Pancreas (tissue), 10 donors: ENCODE results near the gene ACOX1. TPM values are rescaled to one million over a fixed set of nuclear protein-coding genes. Genes with fewer than 3 reads are reported as not detected.

Source experiments
- ATAC-seq, 4 donors: fragments of 200-7000 bp; cut with Tn5 transposase; one replicate each; pipeline versions ENCODE4 v1.8.0 to v1.9.1; 2020; ENCODE audit warnings: mild to moderate bottlenecking in 4 of 4, moderate library complexity in 4 of 4
- DNase-seq, 6 donors: peaks; one replicate each; pipeline ENCODE4 v3.0.0-alpha.2; 2020
- FAIRE-seq: peaks from 2 replicates; lab custom pipeline; 2012; peaks lifted over from hg19 to GRCh38; lab: Jason Lieb, UNC
- H3K27ac ChIP-seq, 4 donors: fragments of 200-600 bp; sonication (generic); 1 replicate in 3 of 4; 2 replicates in 1 of 4; pipeline versions ENCODE4 v1.5.0 to v1.8.0; 2020
- H3K27me3 ChIP-seq, 4 donors: fragments of 200-600 bp; one replicate each; pipeline ENCODE4 v1.8.0; 2021
- H3K36me3 ChIP-seq, 3 donors: fragments of 200-600 bp; sonication (generic) in 1 of 3; one replicate each; pipeline versions ENCODE4 v1.5.0 to v1.8.0; 2020 to 2021
- H3K4me1 ChIP-seq, 3 donors: fragments of 200-600 bp; one replicate each; pipeline ENCODE4 v1.8.0; 2021
- H3K4me3 ChIP-seq, 4 donors: fragments of 200-600 bp; sonication (generic) in 2 of 4; one replicate each; pipeline versions ENCODE4 v1.5.0 to v1.8.0; 2020 to 2021
- H3K9me3 ChIP-seq, 4 donors: fragments of 200-600 bp; one replicate each; pipeline ENCODE4 v1.8.0; 2021
- CTCF ChIP-seq, 4 donors: fragments of 200-600 bp; sonication (generic) in 3 of 4; IDR thresholded peaks; one replicate each; pipeline versions ENCODE4 v1.5.0 to v1.8.0; 2021; ENCODE audit warnings: antibody characterized with exemption in 4 of 4
- WGBS, 2 donors: extraction: QIAGEN DNeasy Blood & Tissue Kit; methylation state at CpG; one replicate each; pipeline ENCODE4 v1.1.7; 2013; 5-methylcytosine and 5-hydroxymethylcytosine counted together
- intact Hi-C, 3 donors: fragments of 100-400 bp; cut with DNase I; formaldehyde crosslinking; loops; one replicate each; pipeline versions ENCODE4 v1.11.1 to v1.14.2; 2022
- polyA plus RNA-seq, 2 donors: library from polyadenylated mRNA; stranded (reverse); fragments of 200-250 nt; gene quantifications; one replicate each; pipeline ENCODE4 v1.2.3, GENCODE V29; 2013
- total RNA-seq, 6 donors: library from RNA; stranded (reverse); fragmentation: NEBNext Ultra II Directional in 4 of 6; extraction: Animal tissue kit (Norgen Biotek cat#: 25700) in 4 of 6; gene quantifications; one replicate each; pipeline versions ENCODE4 v1.2.1 to v1.2.4, GENCODE V29; 2021 to 2023
- donor health status: healthy with polysubstance abuse.
- donor health status: DM: no; HTN: no; CAD: no; lungs with moderate emphysema.
- donor health status: DM: no; HTN: no; CAD: no.
- donor health status: control.
- donor health status: control.
- donor health status: Bipolar disorder and iron deficiency.
- donor health status: DM: yes; HTN: yes; CAD: no.
- donor health status: DM: no; HTN: no; CAD: no.
- donor health status: DM: no; HTN: no; CAD: no.
- donor health status: DM: yes; HTN: yes; CAD: no.

ACOX1 gene
- total and polyA plus RNA-seq, 8 donors = 16.3 to 74.2 (median 57.5) TPM

GRCh38 chr17:76014925-76015261 lies 35.9 kb upstream of the ACOX1 start:
- H3K9me3 ChIP-seq = no peaks in the 10 kb centered on the region
- H3K4me1 ChIP-seq = no peaks in the 10 kb centered on the region
- ATAC-seq (peak; percentile 7 to 44 (median 14)), DNase-seq (peak in 1 of 6 donors; percentile 41), FAIRE-seq (no peak)
- H3K4me3 ChIP-seq = no peak overlapping the region
- no peaks in the 10 kb centered on the region for H3K36me3 ChIP-seq
- 85 to 86% methylated on average over 24 to 26 of the region's 26 CpGs for WGBS, 2 donors
- no peaks in the 10 kb centered on the region for H3K27me3 ChIP-seq
- H3K27ac ChIP-seq = no peak overlapping the region
- no peak for TF ChIP-seq CTCF (IDR thresholded peaks at IDR 0.05)
- intact Hi-C loops = loop anchor here in 1 of 3 donors (5.0 kb wide), 1 partner anchor 267 kb away; no protein-coding TSS in a partner anchor

- intact Hi-C loops = no loop called here
- DNase-seq (peak; percentile 68 to 91 (median 82)), ATAC-seq (peak; percentile 87 to 98 (median 95)), FAIRE-seq (no peak)
- WGBS, 2 donors = 21 to 24% methylated on average over 19 of the region's 19 CpGs
- peak; percentile 92 to 99 (median 98) for TF ChIP-seq CTCF (IDR thresholded peaks at IDR 0.05)
- Histone ChIP-seq H3K27ac (no peak overlapping the region), H3K36me3 (no peaks in the 10 kb centered on the region), H3K4me1 (no peaks in the 10 kb centered on the region), H3K4me3 (no peak overlapping the region), H3K27me3 (no peaks in the 10 kb centered on the region), H3K9me3 (no peaks in the 10 kb centered on the region)
Observed at GRCh38 chr17:76014100-76014924, 35.3 kb upstream of the ACOX1 start.

- no peak for DNase-seq
- ATAC-seq = no peak
- no peaks in the 10 kb centered on the region for H3K4me1 ChIP-seq
- intact Hi-C loops = no loop called here
- no peak overlapping the region for H3K4me3 ChIP-seq
- TF ChIP-seq CTCF (IDR thresholded peaks at IDR 0.05) = no peak
- no peaks in the 10 kb centered on the region for H3K27me3 ChIP-seq
- 73 to 74% methylated on average over 15 of the region's 15 CpGs for WGBS, 2 donors
- H3K36me3 ChIP-seq = no peaks in the 10 kb centered on the region
- FAIRE-seq = no peak
- H3K9me3 ChIP-seq = no peaks in the 10 kb centered on the region
- H3K27ac ChIP-seq = no peak overlapping the region
Observed at GRCh38 chr17:76013377-76013932, 34.5 kb upstream of the ACOX1 start.

- 87 to 92% methylated on average over 5 of the region's 5 CpGs for whole genome bisulfite sequencing, 2 donors
- ATAC-seq (no peak), DNase-seq (no peak), FAIRE-seq (no peak)
- no peak overlapping the region for H3K4me3 ChIP-seq
- no peaks in the 10 kb centered on the region for H3K9me3 ChIP-seq
- no peaks in the 10 kb centered on the region for H3K27me3 ChIP-seq
- TF ChIP-seq CTCF (IDR thresholded peaks at IDR 0.05) = no peak
- intact Hi-C loops = no loop called here
- H3K36me3 ChIP-seq = no peaks in the 10 kb centered on the region
- no peak overlapping the region for H3K27ac ChIP-seq
- H3K4me1 ChIP-seq = no peaks in the 10 kb centered on the region
Observed at GRCh38 chr17:76011951-76012350, 33.0 kb upstream of the ACOX1 start.
